ENCODE results near the gene ADAMTSL3.

GRCh38 chr15:84082739-84083138 is 428.8 kb downstream of the ADAMTSL3 start:
- TF ChIP-seq CTCF (IDR thresholded peaks at IDR 0.05) (no peak), ZFX (IDR thresholded peaks at IDR 0.05; ENCODE audit: borderline replicate concordance) (no peak)
